Activated CD4-positive, alpha-beta T cell treated with anti-CD3 and anti-CD28 coated beads for 36 hours (primary cell): ENCODE measurements around the gene TLE3. TPM values are rescaled to one million over a fixed set of nuclear protein-coding genes. Genes with fewer than 3 reads are reported as not detected.

ENCODE experiments used
- ATAC-seq: fragments of 200-7000 bp; cut with Tn5 transposase; one replicate; pipeline ENCODE4 v1.10.0; 2021; ENCODE audit warnings: mild to moderate bottlenecking, moderate library complexity
- CTCF ChIA-PET: fragments of 350-600 bp; sonication (Branson Sonifier 250); formaldehyde crosslinking; loops from one replicate; lab custom pipeline; 2021; ENCODE audit warnings: antibody characterized with exemption; lab: Charles Lee
- POLR2A ChIA-PET: fragments of 350-600 bp; sonication (Branson Sonifier 250); formaldehyde crosslinking; loops from one replicate; lab custom pipeline; 2021; ENCODE audit warnings: antibody characterized with exemption, inconsistent platforms; lab: Charles Lee
- DNase-seq: peaks from one replicate; pipeline ENCODE4 v3.0.0-alpha.2; 2020
- H3K27ac Mint-ChIP-seq: one replicate; pipeline ENCODE4 v1.8.0; 2021; ENCODE audit warnings: mixed read lengths
- H3K27me3 Mint-ChIP-seq: one replicate; pipeline ENCODE4 v1.8.0; 2021; ENCODE audit warnings: mixed read lengths
- H3K36me3 Mint-ChIP-seq: one replicate; pipeline ENCODE4 v1.8.0; 2021; ENCODE audit warnings: low read depth, mixed read lengths
- H3K4me1 Mint-ChIP-seq: one replicate; pipeline ENCODE4 v1.8.0; 2021; ENCODE audit warnings: mixed read lengths
- H3K4me3 Mint-ChIP-seq: one replicate; pipeline ENCODE4 v1.8.0; 2021; ENCODE audit warnings: mild to moderate bottlenecking, moderate library complexity, mixed read lengths
- H3K9me3 Mint-ChIP-seq: one replicate; pipeline ENCODE4 v1.8.0; 2021; ENCODE audit warnings: low read depth, mixed read lengths
- intact Hi-C, 2 experiments: fragments of 100-400 bp; cut with DNase I in 1 of 2; cut with micrococcal nuclease in 1 of 2; formaldehyde crosslinking; loops; one replicate each; pipeline versions ENCODE4 v1.14.2 to v1.15.1; 2022 to 2024; cut with DNase I, micrococcal nuclease
- total RNA-seq, 2 experiments: library from RNA; stranded (reverse); gene quantifications; one replicate each; pipeline ENCODE4 v1.2.3, GENCODE V29; 2021

TLE3 gene
- total RNA-seq, 2 experiments from 2014 or later = 89.2 to 97.6 TPM

GRCh38 chr15:70111203-70112073, 13.7 kb upstream of the TLE3 start:
- no peak for DNase-seq
- peaks cover 3% of the 10 kb centered on the region for H3K27me3 Mint-ChIP-seq
- H3K4me3 Mint-ChIP-seq = no peak overlapping the region
- ChIA-PET POLR2A (no interaction called here), CTCF (no interaction called here)
- ATAC-seq = no peak
- no peaks in the 10 kb centered on the region for H3K9me3 Mint-ChIP-seq
- H3K36me3 Mint-ChIP-seq = no peaks in the 10 kb centered on the region
- intact Hi-C loops = no loop called here
- H3K27ac Mint-ChIP-seq = no peak overlapping the region
- no peaks in the 10 kb centered on the region for H3K4me1 Mint-ChIP-seq

- CTCF ChIA-PET = interaction anchor here (0.6 kb wide), 1 partner anchor 780 kb away, joined by 3 read pairs; no protein-coding TSS in a partner anchor
- Mint-ChIP-seq H3K4me1 (no peaks in the 10 kb centered on the region), H3K36me3 (no peaks in the 10 kb centered on the region), H3K27ac (no peak overlapping the region), H3K4me3 (no peak overlapping the region), H3K27me3 (peaks cover 7% of the 10 kb centered on the region), H3K9me3 (no peaks in the 10 kb centered on the region)
- intact Hi-C loops = no loop called here
- POLR2A ChIA-PET = no interaction called here
- no peak for ATAC-seq
- DNase-seq = no peak
Measured at GRCh38 chr15:70109978-70110377, 12.3 kb upstream of the TLE3 start.

- POLR2A ChIA-PET = no interaction called here
- ATAC-seq = no peak
- intact Hi-C loops = no loop called here
- no peaks in the 10 kb centered on the region for H3K4me1 Mint-ChIP-seq
- H3K9me3 Mint-ChIP-seq = no peaks in the 10 kb centered on the region
- CTCF ChIA-PET = interaction anchor here (0.6 kb wide), 2 partner anchors 377 to 781 kb away, joined by 3 read pairs; no protein-coding TSS in a partner anchor
- no peak for DNase-seq
- peaks cover 8% of the 10 kb centered on the region for H3K27me3 Mint-ChIP-seq
- H3K4me3 Mint-ChIP-seq = no peak overlapping the region
- no peak overlapping the region for H3K27ac Mint-ChIP-seq
- no peaks in the 10 kb centered on the region for H3K36me3 Mint-ChIP-seq
Measured at GRCh38 chr15:70109531-70109930, 11.8 kb upstream of the TLE3 start.

- H3K4me3 Mint-ChIP-seq = no peak overlapping the region
- POLR2A ChIA-PET = no interaction called here
- H3K27ac Mint-ChIP-seq = no peak overlapping the region
- intact Hi-C loops = no loop called here
- ATAC-seq = no peak
- no peaks in the 10 kb centered on the region for H3K9me3 Mint-ChIP-seq
- peaks cover 13% of the 10 kb centered on the region for H3K4me1 Mint-ChIP-seq
- no peaks in the 10 kb centered on the region for H3K36me3 Mint-ChIP-seq
- peaks cover 17% of the 10 kb centered on the region for H3K27me3 Mint-ChIP-seq
- no peak for DNase-seq
- CTCF ChIA-PET = interaction anchor here (0.9 to 1.0 kb wide), 2 partner anchors 13 to 45 kb away, joined by 3 read pairs; no protein-coding TSS in a partner anchor
Measured at GRCh38 chr15:70103880-70104626, 6.3 kb upstream of the TLE3 start.

GRCh38 chr15:70102827-70103226, 5.1 kb upstream of the TLE3 start:
- Mint-ChIP-seq H3K27me3 (peaks cover 17% of the 10 kb centered on the region), H3K4me3 (no peak overlapping the region), H3K27ac (no peak overlapping the region), H3K9me3 (no peaks in the 10 kb centered on the region), H3K36me3 (no peaks in the 10 kb centered on the region), H3K4me1 (peaks cover 17% of the 10 kb centered on the region)
- ChIA-PET CTCF (interaction anchor here (0.7 to 1.0 kb wide), 4 partner anchors 14 to 126 kb away, joined by 3 to 4 read pairs (median 4); no protein-coding TSS in a partner anchor), POLR2A (interaction anchor here (0.5 to 0.6 kb wide), 2 partner anchors 12 to 161 kb away, joined by 3 read pairs; no protein-coding TSS in a partner anchor)
- ATAC-seq (no peak), DNase-seq (no peak)
- intact Hi-C loops = no loop called here

- ATAC-seq (no peak), DNase-seq (no peak)
- Mint-ChIP-seq H3K27ac (no peak overlapping the region), H3K27me3 (peaks cover 17% of the 10 kb centered on the region), H3K4me3 (no peak overlapping the region), H3K9me3 (no peaks in the 10 kb centered on the region), H3K36me3 (peaks cover under 1% of the 10 kb centered on the region), H3K4me1 (peaks cover 17% of the 10 kb centered on the region)
- CTCF ChIA-PET = interaction anchor here (0.7 to 0.9 kb wide), 4 partner anchors 10 to 623 kb away, joined by 3 read pairs; no protein-coding TSS in a partner anchor
- intact Hi-C loops = loop anchor here (2.0 kb wide), 2 partner anchors 41 to 157 kb away; no protein-coding TSS in a partner anchor
- POLR2A ChIA-PET = no interaction called here
Measured at GRCh38 chr15:70101459-70102113, 3.9 kb upstream of the TLE3 start.

GRCh38 chr15:70100474-70101341, 3.0 kb upstream of the TLE3 start:
- Mint-ChIP-seq H3K4me1 (peaks cover 17% of the 10 kb centered on the region), H3K9me3 (no peaks in the 10 kb centered on the region), H3K4me3 (peak overlapping the region; percentile 91), H3K27me3 (peaks cover 14% of the 10 kb centered on the region), H3K27ac (peak overlapping the region; percentile 56), H3K36me3 (peaks cover 3% of the 10 kb centered on the region)
- peak; percentile 84 for DNase-seq
- intact Hi-C loops = loop anchor here (1.0 to 2.0 kb wide), 4 partner anchors 42 to 421 kb away; no protein-coding TSS in a partner anchor
- ChIA-PET POLR2A (no interaction called here), CTCF (interaction anchor here (0.7 to 1.3 kb wide), 6 partner anchors 9 to 622 kb away, joined by 3 read pairs; no protein-coding TSS in a partner anchor)
- peak; percentile 35 for ATAC-seq

GRCh38 chr15:70099967-70100473, 2.3 kb upstream of the TLE3 start:
- intact Hi-C loops = loop anchor here (1.0 to 10.0 kb wide), 24 partner anchors 42 to 1823 kb away; partner anchors contain the start of genes FEM1B (in 1 of the 2), GLCE (in 1 of the 2), KIF23 (in 1 of the 2) and RPLP1 (in 1 of the 2)
- peaks cover 17% of the 10 kb centered on the region for H3K4me1 Mint-ChIP-seq
- H3K4me3 Mint-ChIP-seq = peak overlapping the region; percentile 91
- ChIA-PET POLR2A (interaction anchor here (0.5 to 0.7 kb wide), 4 partner anchors 42 to 517 kb away, joined by 3 to 9 read pairs (median 3); no protein-coding TSS in a partner anchor), CTCF (interaction anchor here (1.2 to 1.3 kb wide), 2 partner anchors 42 to 376 kb away, joined by 3 read pairs; no protein-coding TSS in a partner anchor)
- peaks cover 13% of the 10 kb centered on the region for H3K27me3 Mint-ChIP-seq
- DNase-seq (peak; percentile 49), ATAC-seq (no peak)
- peaks cover 7% of the 10 kb centered on the region for H3K36me3 Mint-ChIP-seq
- H3K27ac Mint-ChIP-seq = peak overlapping the region; percentile 63
- H3K9me3 Mint-ChIP-seq = no peaks in the 10 kb centered on the region

GRCh38 chr15:70099167-70099966, 1.6 kb upstream of the TLE3 start:
- Mint-ChIP-seq H3K36me3 (peaks cover 13% of the 10 kb centered on the region), H3K27ac (peak overlapping the region; percentile 98), H3K27me3 (peaks cover 11% of the 10 kb centered on the region), H3K4me1 (peaks cover 23% of the 10 kb centered on the region), H3K4me3 (peak overlapping the region; percentile 91), H3K9me3 (no peaks in the 10 kb centered on the region)
- DNase-seq = peak; percentile 100
- ChIA-PET POLR2A (interaction anchor here (0.5 to 0.7 kb wide), 6 partner anchors 43 to 668 kb away, joined by 3 to 9 read pairs (median 3); no protein-coding TSS in a partner anchor), CTCF (interaction anchor here (1.2 to 1.3 kb wide), 2 partner anchors 43 to 376 kb away, joined by 3 read pairs; no protein-coding TSS in a partner anchor)
- peak; percentile 56 for ATAC-seq
- intact Hi-C loops = loop anchor here (1.0 to 10.0 kb wide), 20 partner anchors 43 to 1822 kb away; partner anchors contain the start of genes FEM1B (in 1 of the 2), GLCE (in 1 of the 2), KIF23 (in 1 of the 2) and RPLP1 (in 1 of the 2)
